IPS-18c (cell line): ENCODE data around the gene LMOD2.

ENCODE experiments used
- H3K4me3 ChIP-seq: 2 replicates; pipeline ENCODE4 v1.7.0; 2013; ENCODE audit warnings: low read depth, mild to moderate bottlenecking, low read length, moderate library complexity; ENCODE audit not compliant: insufficient read depth
- H3K9me3 ChIP-seq: one replicate; pipeline ENCODE4 v1.6.1; 2013; ENCODE audit warnings: mild to moderate bottlenecking, low read length, moderate library complexity; ENCODE audit not compliant: control insufficient read depth, insufficient read depth

Gene LMOD2

GRCh38 chr7:123635551-123636359 lies 19.9 kb upstream of the LMOD2 start:
- no peak overlapping the region for H3K4me3 ChIP-seq
- no peaks in the 10 kb centered on the region for H3K9me3 ChIP-seq

- Histone ChIP-seq H3K9me3 (no peaks in the 10 kb centered on the region), H3K4me3 (no peak overlapping the region)
Observed at GRCh38 chr7:123637203-123637602, 18.5 kb upstream of the LMOD2 start.

- Histone ChIP-seq H3K4me3 (no peak overlapping the region), H3K9me3 (no peaks in the 10 kb centered on the region)
Observed at GRCh38 chr7:123637878-123638277, 17.8 kb upstream of the LMOD2 start.

DNA sequence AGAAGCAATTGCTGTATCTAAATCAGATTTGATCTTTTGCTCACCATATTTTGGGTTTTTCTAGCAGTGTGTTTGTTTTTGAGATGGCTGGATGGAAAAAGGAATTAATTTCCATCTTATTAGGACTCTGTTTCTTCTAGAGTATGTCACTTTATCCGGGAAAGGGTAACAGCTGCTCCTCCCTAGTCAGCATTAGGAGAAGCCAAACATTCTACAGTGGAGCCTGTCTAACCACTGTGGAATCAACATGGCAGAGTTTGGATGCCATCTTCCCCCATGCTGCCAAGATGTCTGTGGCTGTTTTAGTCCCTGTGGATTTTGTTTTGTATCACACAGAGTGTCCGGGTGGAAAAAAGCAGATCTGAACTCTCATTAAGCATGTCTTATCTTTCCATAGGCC lies 16.0 kb upstream of the LMOD2 start:
- H3K4me3 ChIP-seq = no peak overlapping the region
- no peaks in the 10 kb centered on the region for H3K9me3 ChIP-seq

GRCh38 chr7:123640583-123640982 lies 15.1 kb upstream of the LMOD2 start:
- H3K4me3 ChIP-seq = no peak overlapping the region
- no peaks in the 10 kb centered on the region for H3K9me3 ChIP-seq

- H3K4me3 ChIP-seq = no peak overlapping the region
- no peaks in the 10 kb centered on the region for H3K9me3 ChIP-seq
Observed at GRCh38 chr7:123641901-123642300, 13.8 kb upstream of the LMOD2 start.

DNA sequence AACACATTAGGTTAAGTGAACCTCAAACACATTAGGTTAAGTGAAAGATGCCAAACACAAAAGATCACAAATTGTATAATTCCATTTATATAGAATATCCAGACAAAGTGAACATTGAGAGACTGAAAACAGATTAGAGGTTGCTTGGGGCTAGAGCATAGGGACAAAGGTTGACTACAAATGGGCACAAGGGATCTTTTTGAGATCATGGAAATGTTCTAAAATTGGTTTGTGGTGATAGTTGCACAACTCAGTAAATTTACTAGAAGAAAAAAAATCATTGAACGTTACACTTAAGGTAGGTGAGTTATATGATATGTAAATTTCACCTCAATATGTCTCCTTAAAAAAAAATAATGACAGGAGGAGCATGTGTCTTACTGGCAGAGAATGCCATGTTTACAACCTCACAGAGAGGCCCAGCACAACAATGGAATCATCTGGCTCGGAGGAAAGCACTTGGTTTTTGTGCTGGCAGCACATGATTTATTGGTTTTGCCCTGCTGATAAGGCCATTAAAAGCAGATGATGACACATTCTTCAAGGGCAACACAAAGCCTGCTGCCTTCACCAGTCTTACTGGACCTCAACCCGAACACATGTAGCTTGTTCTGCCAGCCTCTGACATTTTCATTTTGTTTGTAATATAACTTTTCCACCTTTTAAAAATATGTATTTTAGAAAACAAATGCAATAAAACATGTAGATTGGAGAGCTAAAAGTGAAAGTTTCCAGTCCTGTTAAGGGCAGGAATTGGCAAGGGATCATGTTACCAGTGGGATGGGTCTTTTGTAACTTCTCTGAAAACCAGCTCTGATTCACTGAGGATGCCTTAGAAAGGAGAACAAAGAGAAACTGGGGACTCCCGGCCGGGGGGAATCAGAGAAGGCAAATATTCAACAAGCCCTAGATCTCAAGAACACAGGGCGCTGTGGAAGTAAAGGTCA lies 11.9 kb upstream of the LMOD2 start:
- H3K9me3 ChIP-seq = no peaks in the 10 kb centered on the region
- no peak overlapping the region for H3K4me3 ChIP-seq

DNA sequence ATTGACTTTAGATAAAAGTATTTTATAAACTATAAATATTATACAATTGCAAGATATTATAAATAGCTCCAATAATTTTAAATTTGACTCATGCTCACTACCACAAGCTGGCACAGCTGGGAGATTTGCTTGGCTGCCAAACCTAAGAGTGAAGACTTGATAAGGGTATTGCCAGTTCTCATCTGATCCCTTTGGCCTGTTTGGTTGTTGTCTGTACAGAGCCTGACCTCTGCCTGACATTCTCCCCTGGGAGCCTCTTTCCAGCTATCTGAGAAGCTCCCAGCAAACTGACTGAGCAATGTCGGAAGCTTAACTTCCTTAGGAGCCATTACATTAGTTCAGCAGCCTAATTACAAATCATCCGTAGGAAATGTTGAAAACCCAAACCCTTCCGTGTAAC lies 10.2 kb upstream of the LMOD2 start:
- Histone ChIP-seq H3K4me3 (no peak overlapping the region), H3K9me3 (no peaks in the 10 kb centered on the region)

DNA sequence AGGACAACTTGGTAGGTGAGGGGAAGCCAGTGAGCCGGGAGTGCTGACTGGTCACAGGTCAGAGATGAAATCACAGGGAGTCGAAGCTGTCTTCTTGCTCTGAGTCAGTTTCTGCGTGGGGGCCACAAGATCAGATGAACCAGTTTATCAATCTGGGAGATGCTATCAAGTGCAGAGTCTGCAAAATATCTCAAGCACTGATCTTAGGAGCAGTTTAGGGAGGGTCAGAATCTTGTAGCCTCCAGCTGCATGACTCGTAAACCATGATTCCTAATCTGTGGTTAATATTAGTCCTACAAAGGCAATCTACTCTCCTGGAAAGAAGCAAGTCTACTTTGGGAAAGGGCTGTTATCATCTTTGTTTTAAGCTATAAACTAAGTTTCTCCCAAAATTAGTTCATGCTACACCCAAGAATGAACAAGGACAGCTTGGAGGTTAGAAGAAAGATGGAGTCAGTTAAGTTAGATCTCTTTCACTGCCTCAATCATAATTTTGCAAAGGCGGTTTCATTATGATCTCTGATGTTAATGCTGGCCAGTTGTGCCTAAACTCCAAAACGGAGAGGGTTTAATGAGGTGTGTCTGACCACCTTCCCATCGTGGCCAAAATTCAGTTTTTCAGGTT lies 8.4 kb upstream of the LMOD2 start:
- no peaks in the 10 kb centered on the region for H3K9me3 ChIP-seq

DNA sequence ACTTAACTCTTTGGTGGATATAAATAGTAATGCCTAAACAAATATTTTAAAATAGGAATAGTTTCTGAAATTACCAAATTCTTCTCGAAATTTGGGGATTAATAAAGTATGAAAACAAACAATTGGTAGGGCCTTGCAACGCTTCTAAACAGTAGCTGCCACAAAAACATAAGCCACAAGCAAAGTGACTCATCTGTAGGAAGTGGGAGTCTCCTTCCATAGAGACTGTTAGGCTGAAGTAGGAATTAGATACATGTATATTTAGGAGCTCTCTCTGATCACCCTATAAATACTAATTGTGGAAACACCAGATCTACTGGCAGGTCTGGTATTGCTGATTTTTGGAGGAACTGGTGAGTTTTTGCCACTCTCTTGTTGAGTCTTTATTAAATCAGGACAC lies 5.7 kb upstream of the LMOD2 start:
- H3K4me3 ChIP-seq = no peak overlapping the region
- no peaks in the 10 kb centered on the region for H3K9me3 ChIP-seq

More for the DNA sequence above, 8.4 kb upstream of the LMOD2 start:
- no peak overlapping the region for H3K4me3 ChIP-seq

DNA sequence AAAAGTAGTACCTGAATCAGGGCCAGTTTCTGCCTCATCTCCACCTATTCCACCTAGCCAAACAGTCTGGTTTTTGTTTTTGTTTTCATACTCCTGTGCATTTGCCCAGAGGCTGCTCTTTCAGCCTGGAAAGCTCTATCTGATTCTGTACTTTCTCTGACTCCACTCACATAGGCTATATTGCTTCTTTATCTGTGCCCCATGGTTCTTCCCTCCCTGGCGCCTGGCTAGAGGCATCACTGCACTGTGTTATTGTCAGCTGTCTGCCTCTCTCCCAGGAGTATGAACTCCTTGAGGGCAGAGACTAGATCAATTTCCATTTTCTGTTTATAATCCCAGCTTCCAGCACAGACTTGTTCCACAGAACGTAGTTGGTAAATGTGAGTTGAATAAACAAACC lies 5.1 kb upstream of the LMOD2 start:
- H3K4me3 ChIP-seq = no peak overlapping the region
- no peaks in the 10 kb centered on the region for H3K9me3 ChIP-seq

DNA sequence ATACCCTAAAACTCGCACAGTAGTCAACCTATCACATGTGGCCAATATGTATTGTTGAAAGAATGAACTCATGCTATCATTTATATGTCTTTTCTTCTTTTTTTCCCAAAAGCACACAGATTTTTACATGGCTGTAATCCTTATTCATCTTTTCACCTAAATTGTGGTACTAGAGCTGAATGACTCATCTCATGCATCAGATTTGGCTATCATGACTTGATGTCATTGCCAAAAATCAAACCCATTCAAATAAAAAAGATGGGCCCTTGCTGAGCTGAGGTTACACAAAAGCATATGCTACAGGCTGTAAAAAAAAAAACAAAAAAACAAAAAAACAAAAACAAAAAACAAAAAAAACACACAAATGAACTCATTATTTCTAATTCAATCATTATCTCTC lies 3.3 kb upstream of the LMOD2 start:
- Histone ChIP-seq H3K9me3 (no peaks in the 10 kb centered on the region), H3K4me3 (no peak overlapping the region)

GRCh38 chr7:123653162-123653561 lies 2.5 kb upstream of the LMOD2 start:
- H3K9me3 ChIP-seq = no peaks in the 10 kb centered on the region
- no peak overlapping the region for H3K4me3 ChIP-seq

GRCh38 chr7:123656544-123657303 lies 1.1 kb downstream of the LMOD2 start:
- Histone ChIP-seq H3K9me3 (no peaks in the 10 kb centered on the region), H3K4me3 (no peak overlapping the region)

DNA sequence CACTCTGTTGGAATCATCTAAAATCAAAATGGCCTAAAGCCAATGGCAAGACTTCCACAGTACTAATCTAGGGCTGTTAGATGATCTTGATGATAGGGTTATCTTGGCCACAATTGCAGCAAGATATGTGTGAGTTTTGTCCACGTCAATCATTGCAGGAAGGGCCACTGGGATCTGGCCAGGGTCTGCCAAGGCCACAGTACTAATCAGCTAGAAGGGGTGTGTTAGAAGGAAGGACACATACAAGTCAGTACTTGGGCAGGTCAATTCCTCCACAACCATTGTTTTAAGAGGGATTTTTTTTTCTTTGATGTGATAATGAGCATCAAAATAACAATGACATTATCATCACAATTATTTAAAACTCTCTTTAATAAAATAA lies 1.6 kb downstream of the LMOD2 start:
- no peaks in the 10 kb centered on the region for H3K9me3 ChIP-seq
- no peak overlapping the region for H3K4me3 ChIP-seq

DNA sequence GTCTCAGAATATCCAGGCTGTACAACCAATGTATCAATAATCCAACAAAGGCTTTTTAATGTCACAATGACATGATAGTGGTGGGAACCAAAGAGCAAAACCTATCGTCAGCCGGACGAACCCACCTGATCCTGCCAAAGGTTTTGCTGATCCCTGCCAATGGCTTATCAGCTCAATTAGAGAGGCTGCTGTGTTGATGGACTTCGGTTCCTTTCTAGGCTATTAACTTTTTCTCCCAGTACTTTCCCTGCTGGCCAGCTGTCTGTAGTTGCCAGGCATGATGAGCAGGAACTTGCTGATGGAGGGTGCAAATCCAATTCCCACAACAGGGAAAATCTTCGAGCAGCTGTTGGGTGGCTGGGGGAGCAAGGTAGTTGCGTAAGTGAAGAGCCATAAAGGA lies 2.4 kb downstream of the LMOD2 start:
- no peaks in the 10 kb centered on the region for H3K9me3 ChIP-seq
- H3K4me3 ChIP-seq = no peak overlapping the region
